H1 (cell line): ENCODE results near the gene LRRC4C. TPM values are rescaled to one million over a fixed set of nuclear protein-coding genes. Genes with fewer than 3 reads are reported as not detected.

Experiments
- CTCF ChIA-PET: fragments of 300-600 bp; sonication (Branson Sonifier 250); formaldehyde crosslinking; loops from one replicate; lab custom pipeline; 2021; ENCODE audit not compliant: partially characterized antibody; lab: Charles Lee
- POLR2A ChIA-PET: fragments of 300-600 bp; sonication (Branson Sonifier 250); formaldehyde crosslinking; loops from one replicate; lab custom pipeline; 2021; ENCODE audit warnings: inconsistent platforms; ENCODE audit not compliant: partially characterized antibody; lab: Charles Lee
- DNase-seq, 2 experiments: peaks; one replicate each; pipeline versions ENCODE4 v3.0.0 to v3.0.0-alpha.2; 2010 to 2022; ENCODE audit warnings: low spot score in 2 of 2, low read depth in 1 of 2, mixed read lengths in 1 of 2
- FAIRE-seq: peaks from 2 replicates; lab custom pipeline; 2011; peaks lifted over from hg19 to GRCh38; lab: Jason Lieb, UNC
- H2AFZ ChIP-seq: 2 replicates; pipeline ENCODE4 v1.8.1; 2012; ENCODE audit warnings: low read length, inconsistent platforms
- H2AK5ac ChIP-seq: 2 replicates; pipeline ENCODE4 v1.6.1; 2013; ENCODE audit warnings: low read depth, low read length
- H2BK120ac ChIP-seq: replicated peaks from 2 replicates; pipeline ENCODE3; 2013; ENCODE audit warnings: low read depth, low read length, inconsistent platforms
- H2BK12ac ChIP-seq: 2 replicates; pipeline ENCODE4 v1.6.1; 2013; ENCODE audit warnings: low read depth, low read length
- H2BK15ac ChIP-seq: 2 replicates; pipeline ENCODE4 v1.6.1; 2013; ENCODE audit warnings: low read length
- H2BK20ac ChIP-seq: 2 replicates; pipeline ENCODE4 v1.6.1; 2013; ENCODE audit warnings: low read length
- H2BK5ac ChIP-seq: 2 replicates; pipeline ENCODE4 v1.6.1; 2013; ENCODE audit warnings: low read depth, low read length
- H3K14ac ChIP-seq: 2 replicates; pipeline ENCODE4 v1.6.1; 2013; ENCODE audit warnings: inconsistent platforms; ENCODE audit not compliant: insufficient read length
- H3K18ac ChIP-seq: 2 replicates; pipeline ENCODE4 v1.6.1; 2013; ENCODE audit warnings: low read length; ENCODE audit errors: extremely low read depth
- H3K23ac ChIP-seq: 2 replicates; pipeline ENCODE4 v1.6.1; 2013; ENCODE audit warnings: inconsistent platforms; ENCODE audit not compliant: insufficient read length
- H3K23me2 ChIP-seq: 2 replicates; pipeline ENCODE4 v1.6.1; 2013; ENCODE audit warnings: low read depth, low read length
- H3K27ac ChIP-seq: 2 replicates; pipeline ENCODE4 v1.6.1; 2011; ENCODE audit warnings: low read depth, low read length, inconsistent platforms
- H3K27me3 ChIP-seq, 4 experiments: replicated peaks in 1 of 4; 1 replicate in 1 of 4; 2 replicates in 3 of 4; pipeline versions ENCODE4 v1.6.1 to v1.8.1; 2011 to 2013; ENCODE audit warnings: low read length in 3 of 4, mild to moderate bottlenecking in 3 of 4, inconsistent platforms in 2 of 4, mixed read lengths in 2 of 4, moderate library complexity in 1 of 4; ENCODE audit not compliant: control insufficient read depth in 3 of 4, insufficient read depth in 3 of 4; ENCODE audit errors: extremely low read depth in 1 of 4
- H3K36me3 ChIP-seq, 4 experiments: 2 replicates each; pipeline versions ENCODE4 v1.6.1 to v1.8.1; 2011 to 2013; ENCODE audit warnings: mild to moderate bottlenecking in 4 of 4, low read length in 3 of 4, moderate library complexity in 2 of 4, control low read depth in 1 of 4, inconsistent platforms in 1 of 4; ENCODE audit not compliant: insufficient read depth in 4 of 4, control insufficient read depth in 2 of 4
- H3K4ac ChIP-seq: replicated peaks from 2 replicates; pipeline ENCODE3; 2013; ENCODE audit warnings: low read length, low read depth, mixed read lengths, inconsistent platforms; ENCODE audit not compliant: insufficient read length
- H3K4me1 ChIP-seq, 4 experiments: replicated peaks in 1 of 4; 1 replicate in 1 of 4; 2 replicates in 3 of 4; pipeline versions ENCODE4 v1.6.1 to v1.8.1; 2011 to 2013; ENCODE audit warnings: low read length in 3 of 4, inconsistent platforms in 2 of 4, mixed read lengths in 1 of 4; ENCODE audit not compliant: insufficient read depth in 4 of 4, control insufficient read depth in 3 of 4
- H3K4me2 ChIP-seq, 2 experiments: 2 replicates each; pipeline versions ENCODE4 v1.6.1 to v1.8.1; 2011 to 2013; ENCODE audit warnings: low read depth in 2 of 2, low read length in 2 of 2, control low read depth in 1 of 2, inconsistent platforms in 1 of 2, mild to moderate bottlenecking in 1 of 2; ENCODE audit not compliant: insufficient read depth in 1 of 2
- H3K4me3 ChIP-seq, 4 experiments: fragments of 200-600, 300-600 bp in 1 of 4; sonication (generic), shearing (Covaris generic), sonication (Bioruptor Twin) in 1 of 4; 2 replicates each; pipeline versions ENCODE4 v1.5.1 to v1.8.1; 2011 to 2016; ENCODE audit warnings: low read length in 4 of 4, low read depth in 3 of 4, control low read depth in 2 of 4, inconsistent platforms in 2 of 4, mild to moderate bottlenecking in 2 of 4, mixed read lengths in 1 of 4, moderate library complexity in 1 of 4; ENCODE audit not compliant: insufficient read depth in 2 of 4; ENCODE audit errors: extremely low read depth in 1 of 4
- H3K56ac ChIP-seq: replicated peaks from 2 replicates; pipeline ENCODE3; 2013; ENCODE audit warnings: low read depth, mild to moderate bottlenecking, mixed read lengths, low read length, inconsistent platforms; ENCODE audit not compliant: insufficient read length
- H3K79me1 ChIP-seq: 2 replicates; pipeline ENCODE4 v1.6.1; 2013; ENCODE audit warnings: low read depth, low read length, control low read depth
- H3K79me2 ChIP-seq, 2 experiments: 2 replicates each; pipeline versions ENCODE4 v1.6.1 to v1.8.1; 2012 to 2013; ENCODE audit warnings: low read length in 2 of 2, mild to moderate bottlenecking in 2 of 2, inconsistent platforms in 1 of 2; ENCODE audit not compliant: insufficient read depth in 2 of 2, control insufficient read depth in 1 of 2
- H3K9ac ChIP-seq, 4 experiments: replicated peaks in 1 of 4; 1 replicate in 1 of 4; 2 replicates in 3 of 4; pipeline versions ENCODE4 v1.6.1 to v1.8.1; 2011 to 2013; ENCODE audit warnings: low read depth in 3 of 4, low read length in 3 of 4, control low read depth in 2 of 4, mild to moderate bottlenecking in 2 of 4, moderate library complexity in 2 of 4, inconsistent platforms in 1 of 4; ENCODE audit errors: extremely low read depth in 1 of 4
- H3K9me3 ChIP-seq, 2 experiments: 2 replicates each; pipeline versions ENCODE4 v1.6.1 to v1.8.1; 2012 to 2013; ENCODE audit warnings: mild to moderate bottlenecking in 2 of 2, moderate library complexity in 2 of 2, control low read depth in 1 of 2, inconsistent platforms in 1 of 2, low read depth in 1 of 2, low read length in 1 of 2, mixed read lengths in 1 of 2; ENCODE audit not compliant: insufficient read depth in 2 of 2
- H4K20me1 ChIP-seq, 2 experiments: replicated peaks in 1 of 2; 2 replicates each; pipeline versions ENCODE3 to v1.8.1; 2011 to 2013; ENCODE audit warnings: inconsistent platforms in 2 of 2, low read length in 2 of 2, mild to moderate bottlenecking in 1 of 2; ENCODE audit not compliant: insufficient read depth in 2 of 2, control insufficient read depth in 1 of 2
- H4K5ac ChIP-seq: 2 replicates; pipeline ENCODE4 v1.6.1; 2013; ENCODE audit warnings: low read length, low read depth, mixed read lengths, inconsistent platforms; ENCODE audit not compliant: insufficient read length
- H4K8ac ChIP-seq: 2 replicates; pipeline ENCODE4 v1.8.0; 2013; ENCODE audit warnings: mild to moderate bottlenecking, moderate library complexity, low read length, inconsistent platforms; ENCODE audit not compliant: insufficient read depth; ENCODE audit errors: extremely low read depth
- H4K91ac ChIP-seq: replicated peaks from 2 replicates; pipeline ENCODE3; 2013; ENCODE audit warnings: low read length, mixed read lengths, inconsistent platforms; ENCODE audit not compliant: insufficient read length
- GABPA ChIP-seq: IDR thresholded peaks from 2 replicates; pipeline ENCODE4 v1.6.1; 2011; ENCODE audit warnings: mild to moderate bottlenecking, low read length, moderate library complexity, borderline replicate concordance; ENCODE audit not compliant: insufficient read depth
- HDAC6 ChIP-seq: IDR thresholded peaks from one replicate; pipeline ENCODE4 v1.7.1; 2012; ENCODE audit warnings: low read depth, mild to moderate bottlenecking, inconsistent platforms, low read length, moderate library complexity
- KDM1A ChIP-seq: fragments of 200-600, 300-600 bp; sonication (generic); IDR thresholded peaks from 2 replicates; pipeline ENCODE4 v1.7.1; 2016; ENCODE audit warnings: mild to moderate bottlenecking, low read length, borderline replicate concordance
- KDM5A ChIP-seq: fragments of 200-600 bp; IDR thresholded peaks from 2 replicates; pipeline ENCODE4 v1.7.1; 2012; ENCODE audit warnings: mild to moderate bottlenecking, low read length, inconsistent platforms, mixed read lengths
- NANOG ChIP-seq: IDR thresholded peaks from 2 replicates; pipeline ENCODE4 v1.6.1; 2011; ENCODE audit warnings: low read length, low read depth, mild to moderate bottlenecking, inconsistent platforms; ENCODE audit not compliant: insufficient read depth, poor library complexity, severe bottlenecking
- POLR2AphosphoS5 ChIP-seq: IDR thresholded peaks from 2 replicates; pipeline ENCODE4 v1.6.1; 2011; ENCODE audit warnings: low read depth, low read length
- POU5F1 ChIP-seq: IDR thresholded peaks from 2 replicates; pipeline ENCODE4 v1.6.1; 2011; ENCODE audit warnings: low read depth, mild to moderate bottlenecking, low read length, moderate library complexity
- RAD21 ChIP-seq, 2 experiments: IDR thresholded peaks in 1 of 2; conservative IDR thresholded peaks in 1 of 2; 2 replicates each; pipeline ENCODE4 v1.6.1; 2011; ENCODE audit warnings: low read depth in 2 of 2, low read length in 2 of 2, improper control_type of control experiment in 1 of 2, inconsistent platforms in 1 of 2, mild to moderate bottlenecking in 1 of 2, moderate library complexity in 1 of 2
- RFX5 ChIP-seq: IDR thresholded peaks from 2 replicates; pipeline ENCODE4 v1.6.1; 2011; ENCODE audit warnings: low read depth, low read length, improper control_type of control experiment, borderline replicate concordance
- SAP30 ChIP-seq: fragments of 300-600 bp; sonication (generic); IDR thresholded peaks from 2 replicates; pipeline ENCODE4 v1.7.1; 2012; ENCODE audit warnings: low read length, moderate library complexity, mild to moderate bottlenecking, inconsistent platforms; ENCODE audit not compliant: insufficient read depth, insufficient replicate concordance
- USF2 ChIP-seq: IDR thresholded peaks from 2 replicates; pipeline ENCODE4 v1.6.1; 2011; ENCODE audit warnings: low read length, improper control_type of control experiment
- WGBS, 2 experiments: shearing (Covaris generic) in 1 of 2; methylation state at CpG; one replicate each; pipeline versions ENCODE4 v1.1.6 to v1.1.7; 2013 to 2015; ENCODE audit warnings: low lambda C conversion rate in 2 of 2, mixed read lengths in 2 of 2, inconsistent platforms in 1 of 2, low coverage in 1 of 2, missing lambda C conversion rate in 1 of 2; ENCODE audit not compliant: insufficient replicate concordance in 2 of 2, insufficient coverage in 1 of 2, insufficient read length in 1 of 2; ENCODE audit errors: extremely low coverage in 1 of 2, missing lambda C conversion rate in 1 of 2; 5-methylcytosine and 5-hydroxymethylcytosine counted together
- polyA plus RNA-seq, 7 experiments: library from polyadenylated mRNA; depleted of rRNA in 3 of 7; stranded (reverse) in 5 of 7; unstranded in 2 of 7; fragments of >200 nt in 5 of 7; fragments of 200-250 nt in 2 of 7; gene quantifications; 1 replicate in 5 of 7; 2 replicates in 1 of 7; 4 replicates in 1 of 7; pipeline versions ENCODE4 v1.2.1 to v1.2.3, GENCODE V29; 2011 to 2013; ENCODE audit warnings: missing spikeins in 2 of 7, mixed read lengths in 2 of 7
- total RNA-seq: library from RNA; stranded (reverse); fragmentation: NEBNext Ultra II Directional; extraction: Animal tissue kit (Norgen Biotek cat#: 25700); gene quantifications from 2 replicates; pipeline ENCODE4 v1.2.1, GENCODE V29; 2021

Gene LRRC4C
- total and polyA plus RNA-seq, 2 of the 8 experiments (the other 6 are each of a cell fraction or from before 2014, with no cell fraction given), result 0.23 to 2.2 TPM

GRCh38 chr11:41254966-41255365 is 204.5 kb downstream of the LRRC4C start:
- no peak overlapping the region for H2BK12ac ChIP-seq
- WGBS, 2 experiments, result 88% methylated on average over 2 of the region's 2 CpGs; no CpG with 5 or more reads in 1 of the 2 experiments
- H3K4ac ChIP-seq, result no peak overlapping the region
- no peak overlapping the region for H3K4me3 ChIP-seq
- no peaks in the 10 kb centered on the region for H3K79me1 ChIP-seq
- no peak overlapping the region for H3K9ac ChIP-seq
- H2BK15ac ChIP-seq, result no peak overlapping the region
- no peak overlapping the region for H3K4me2 ChIP-seq
- FAIRE-seq (no peak), DNase-seq (no peak)
- H3K56ac ChIP-seq, result no peak overlapping the region
- no peak overlapping the region for H2AFZ ChIP-seq
- no peaks in the 10 kb centered on the region for H3K27me3 ChIP-seq
- no peak overlapping the region for H3K18ac ChIP-seq
- no peaks in the 10 kb centered on the region for H3K4me1 ChIP-seq
- no peak overlapping the region for H2BK120ac ChIP-seq
- H3K14ac ChIP-seq, result no peak overlapping the region
- H3K23ac ChIP-seq, result no peak overlapping the region
- no peaks in the 10 kb centered on the region for H3K23me2 ChIP-seq
- H2BK20ac ChIP-seq, result no peak overlapping the region
- CTCF ChIA-PET, result interaction anchor here (0.6 kb wide), 1 partner anchor 261 kb away, joined by 3 read pairs; no protein-coding TSS in a partner anchor
- POLR2A ChIA-PET, result interaction anchor here (0.6 kb wide), 1 partner anchor 152 kb away, joined by 6 read pairs; no protein-coding TSS in a partner anchor
- H3K36me3 ChIP-seq, result no peaks in the 10 kb centered on the region
- no peak overlapping the region for H2AK5ac ChIP-seq
- H2BK5ac ChIP-seq, result no peak overlapping the region
- no peaks in the 10 kb centered on the region for H3K79me2 ChIP-seq
- H4K91ac ChIP-seq, result no peak overlapping the region
- no peak overlapping the region for H4K8ac ChIP-seq
- H3K9me3 ChIP-seq, result no peaks in the 10 kb centered on the region
- no peaks in the 10 kb centered on the region for H4K20me1 ChIP-seq
- H3K27ac ChIP-seq, result no peak overlapping the region
- no peak overlapping the region for H4K5ac ChIP-seq
- TF ChIP-seq RAD21 (IDR thresholded peaks at IDR 0.05 in 1 of 2, conservative IDR thresholded peaks at IDR 0.05 in 1 of 2; ENCODE audit: low read depth in 2 of 2, low read length in 2 of 2), result no peak
- no peak for TF ChIP-seq KDM1A
- TF ChIP-seq NANOG, result no peak
- no peak for TF ChIP-seq POLR2AphosphoS5
- no peak for TF ChIP-seq RFX5
- no peak for TF ChIP-seq KDM5A
- TF ChIP-seq POU5F1, result no peak
- TF ChIP-seq HDAC6, result no peak
- TF ChIP-seq SAP30, result no peak
- TF ChIP-seq GABPA, result no peak
- no peak for TF ChIP-seq USF2
